Measurements from ENCODE around the gene CHEK1. TPM values are rescaled to one million over a fixed set of nuclear protein-coding genes. Genes with fewer than 3 reads are reported as not detected.

CHEK1 gene
- total and polyA plus RNA-seq, 12 donors = 0.51 to 13.8 (median 2.1) TPM

GRCh38 chr11:125679837-125680236 lies 54.9 kb downstream of the CHEK1 start:
- Histone ChIP-seq H3K9me3 (replicated peaks in 1 of 3) (no peaks in the 10 kb centered on the region), H3K27me3 (no peaks in the 10 kb centered on the region), H3K36me3 (replicated peaks in 1 of 2) (no peaks in the 10 kb centered on the region), H3K4me3 (no peak overlapping the region), H3K4me1 (replicated peaks in 1 of 2) (no peaks in the 10 kb centered on the region), H3K27ac (no peak overlapping the region)
- 78 to 92% (median 84%) methylated on average over 2 of the region's 2 CpGs for WGBS, 4 donors
- intact Hi-C loops (cut with DNase I) = no loop called here
- TF ChIP-seq POLR2A (IDR thresholded peaks at IDR 0.05) = no peak
- DNase-seq = no peak

- DNase-seq = no peak
- TF ChIP-seq POLR2A (IDR thresholded peaks at IDR 0.05) (no peak), CTCF (IDR thresholded peaks at IDR 0.05) (no peak)
- Histone ChIP-seq H3K36me3 (replicated peaks in 1 of 2) (no peaks in the 10 kb centered on the region), H3K9me3 (replicated peaks in 1 of 3) (no peaks in the 10 kb centered on the region), H3K4me1 (replicated peaks in 1 of 2) (no peaks in the 10 kb centered on the region), H3K27me3 (no peaks in the 10 kb centered on the region), H3K4me3 (no peak within 1 kb of the TSS), H3K27ac (no peak within 1 kb of the TSS)
- intact Hi-C loops (cut with DNase I) = no loop called here
- 91 to 100% (median 98%) methylated on average over 1 of the region's 1 CpG for WGBS, 4 donors
Measured at GRCh38 chr11:125680747-125681146, 55.8 kb downstream of the CHEK1 start, which contains the start of gene ACRV1. TSS of gene ACRV1 (minus strand) at chr11:125680847. CDS start at chr11:125680780, 67 bp downstream.

- Histone ChIP-seq H3K36me3 (replicated peaks in 1 of 2) (no peaks in the 10 kb centered on the region), H3K27ac (no peak overlapping the region), H3K4me3 (no peak overlapping the region), H3K27me3 (no peaks in the 10 kb centered on the region), H3K9me3 (replicated peaks in 1 of 3) (no peaks in the 10 kb centered on the region), H3K4me1 (replicated peaks in 1 of 2) (no peaks in the 10 kb centered on the region)
- WGBS, 4 donors = 61 to 77% (median 68%) methylated on average over 9 of the region's 9 CpGs
- no peak for DNase-seq
- intact Hi-C loops (cut with DNase I) = no loop called here
- no peak for TF ChIP-seq POLR2A (IDR thresholded peaks at IDR 0.05)
- TF ChIP-seq CTCF (IDR thresholded peaks at IDR 0.05) = no peak
Measured at GRCh38 chr11:125685228-125685627, 60.3 kb downstream of the CHEK1 start.

- H3K27ac ChIP-seq = no peak overlapping the region
- no peaks in the 10 kb centered on the region for H3K4me1 ChIP-seq (replicated peaks in 1 of 2)
- intact Hi-C loops (cut with DNase I) = no loop called here
- WGBS, 4 donors = 79 to 84% (median 80%) methylated on average over 11 of the region's 11 CpGs
- H3K9me3 ChIP-seq (replicated peaks in 1 of 3) = no peaks in the 10 kb centered on the region
- TF ChIP-seq CTCF (IDR thresholded peaks at IDR 0.05) = no peak
- TF ChIP-seq POLR2A (IDR thresholded peaks at IDR 0.05) = no peak
- no peak for DNase-seq
- no peaks in the 10 kb centered on the region for H3K27me3 ChIP-seq
- H3K36me3 ChIP-seq (replicated peaks in 1 of 2) = no peaks in the 10 kb centered on the region
- no peak overlapping the region for H3K4me3 ChIP-seq
Measured at GRCh38 chr11:125688066-125688465, 63.1 kb downstream of the CHEK1 start.

GRCh38 chr11:125688632-125689031 lies 63.7 kb downstream of the CHEK1 start:
- H3K4me3 ChIP-seq = no peak overlapping the region
- intact Hi-C loops (cut with DNase I) = no loop called here
- H3K9me3 ChIP-seq (replicated peaks in 1 of 3) = no peaks in the 10 kb centered on the region
- TF ChIP-seq CTCF (IDR thresholded peaks at IDR 0.05) (no peak), POLR2A (IDR thresholded peaks at IDR 0.05) (no peak)
- H3K4me1 ChIP-seq (replicated peaks in 1 of 2) = no peaks in the 10 kb centered on the region
- no peaks in the 10 kb centered on the region for H3K36me3 ChIP-seq (replicated peaks in 1 of 2)
- no peaks in the 10 kb centered on the region for H3K27me3 ChIP-seq
- H3K27ac ChIP-seq = no peak overlapping the region
- no peak for DNase-seq
- WGBS, 4 donors = 86 to 96% (median 93%) methylated on average over 3 of the region's 3 CpGs
